Stimulated activated memory B cell treated with anti-CD40 and anti-IgM and Interleukin-4, amounts not matched to agents 10 μg/mL and 1 μg/mL and 100 μg/mL, for 72 hours (primary cell): ENCODE results near the gene GPR183.

Experiments used
- ATAC-seq: fragments of 150-1000 bp; cut with Tn5 transposase; 2 replicates; pipeline ENCODE4 v1.10.0; 2021
- H3K27ac Mint-ChIP-seq: one replicate; pipeline ENCODE4 v1.8.0; 2022; ENCODE audit warnings: mild to moderate bottlenecking, mixed read lengths
- H3K27me3 Mint-ChIP-seq: one replicate; pipeline ENCODE4 v1.8.0; 2022; ENCODE audit warnings: mixed read lengths
- H3K36me3 Mint-ChIP-seq: one replicate; pipeline ENCODE4 v1.8.0; 2022; ENCODE audit warnings: mixed read lengths
- H3K4me1 Mint-ChIP-seq: one replicate; pipeline ENCODE4 v1.8.0; 2022; ENCODE audit warnings: mixed read lengths
- H3K4me3 Mint-ChIP-seq: one replicate; pipeline ENCODE4 v1.8.0; 2022; ENCODE audit warnings: mild to moderate bottlenecking, moderate library complexity, mixed read lengths
- H3K9me3 Mint-ChIP-seq: one replicate; pipeline ENCODE4 v1.8.0; 2022; ENCODE audit warnings: mixed read lengths

The GPR183 gene

DNA sequence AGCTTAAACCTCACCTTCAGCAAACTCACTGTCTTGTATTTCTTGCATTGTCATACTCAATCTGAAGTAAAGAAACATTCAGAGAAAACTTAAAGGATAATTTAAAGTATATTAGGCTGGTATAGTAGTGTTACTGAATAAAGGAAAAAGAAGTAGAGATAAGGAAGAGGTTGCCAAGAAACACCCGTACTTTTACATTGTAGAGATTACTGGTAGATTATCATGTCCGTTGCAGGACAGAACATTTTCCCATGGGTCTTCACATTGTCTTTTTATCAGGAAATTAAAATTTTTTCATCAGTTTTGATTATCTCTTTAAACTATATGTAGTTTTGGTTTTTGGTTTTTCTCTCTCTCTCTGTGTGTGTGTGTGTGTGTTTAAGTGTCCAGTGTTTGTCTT lies 19.9 kb upstream of the GPR183 start:
- Mint-ChIP-seq H3K27me3 (no peaks in the 10 kb centered on the region), H3K4me1 (peaks cover 67% of the 10 kb centered on the region), H3K36me3 (peaks cover 31% of the 10 kb centered on the region), H3K4me3 (no peak overlapping the region), H3K27ac (no peak overlapping the region), H3K9me3 (no peaks in the 10 kb centered on the region)
- no peak for ATAC-seq

DNA sequence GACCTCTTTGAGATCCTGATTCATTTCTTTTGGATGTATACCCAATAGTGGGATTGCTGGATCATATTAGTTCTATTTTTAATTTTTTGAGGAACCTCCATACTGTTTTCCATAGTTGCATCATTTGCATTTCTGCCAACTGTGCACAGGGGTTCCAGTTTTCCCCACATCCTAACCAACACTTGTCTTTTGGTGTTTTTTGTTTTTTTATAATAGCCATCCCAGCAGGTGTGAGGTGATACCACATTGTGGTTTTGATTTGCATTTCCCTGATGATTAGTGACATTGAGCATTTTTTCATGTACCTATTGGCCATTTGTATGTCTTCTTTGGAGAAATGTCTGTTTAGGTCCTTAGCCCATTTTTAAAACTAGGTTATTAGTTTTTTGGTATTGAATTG lies 18.8 kb upstream of the GPR183 start:
- H3K4me3 Mint-ChIP-seq, result no peak overlapping the region
- H3K27ac Mint-ChIP-seq, result peak overlapping the region; percentile 22
- ATAC-seq, result no peak
- H3K9me3 Mint-ChIP-seq, result no peaks in the 10 kb centered on the region
- H3K4me1 Mint-ChIP-seq, result peaks cover 61% of the 10 kb centered on the region
- H3K27me3 Mint-ChIP-seq, result no peaks in the 10 kb centered on the region
- peaks cover 31% of the 10 kb centered on the region for H3K36me3 Mint-ChIP-seq

GRCh38 chr13:99323488-99323887 lies 16.3 kb upstream of the GPR183 start:
- no peak overlapping the region for H3K4me3 Mint-ChIP-seq
- no peak for ATAC-seq
- H3K4me1 Mint-ChIP-seq, result peaks cover 61% of the 10 kb centered on the region
- no peaks in the 10 kb centered on the region for H3K27me3 Mint-ChIP-seq
- peak overlapping the region; percentile 92 for H3K27ac Mint-ChIP-seq
- peaks cover 32% of the 10 kb centered on the region for H3K36me3 Mint-ChIP-seq
- H3K9me3 Mint-ChIP-seq, result no peaks in the 10 kb centered on the region

DNA sequence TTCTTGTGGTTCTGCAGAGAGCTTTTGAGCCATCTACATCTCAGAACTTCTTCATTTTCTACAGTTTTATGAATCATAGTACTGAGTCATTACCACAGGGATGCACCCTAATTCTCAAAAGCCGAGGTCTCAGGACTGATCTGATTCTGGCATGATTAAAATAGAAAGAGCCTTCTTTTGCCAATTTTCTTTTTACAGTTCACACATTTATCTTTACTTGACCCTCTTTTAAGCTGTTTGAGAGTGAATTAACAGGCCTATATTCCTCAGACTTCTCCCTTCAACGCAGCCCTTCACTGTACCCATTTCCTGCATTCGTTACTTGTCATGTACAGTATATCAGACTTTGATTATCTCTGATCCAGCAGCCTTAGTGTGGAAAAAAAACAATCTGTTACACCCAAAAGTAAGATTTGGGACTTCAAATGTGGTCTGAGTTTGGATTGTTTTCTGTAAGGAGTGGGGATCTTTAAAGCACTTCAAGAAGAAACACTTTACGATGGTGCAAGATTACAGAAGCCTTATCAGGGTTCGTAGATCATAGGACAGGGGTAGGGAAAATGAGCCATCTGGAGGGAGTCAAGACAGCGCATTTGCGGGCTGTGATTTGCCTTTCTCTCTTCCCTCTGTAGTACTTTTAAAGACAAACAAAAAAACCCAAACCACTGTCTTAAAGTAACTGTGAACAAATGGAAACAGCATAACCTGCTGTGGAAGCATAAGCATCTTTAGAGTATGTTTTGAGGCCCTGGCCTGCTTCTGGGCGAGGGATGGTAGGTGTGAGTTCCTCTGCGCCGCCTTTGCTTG lies 15.3 kb upstream of the GPR183 start:
- peak; percentile 98 for ATAC-seq
- Mint-ChIP-seq H3K4me3 (peak overlapping the region; percentile 64), H3K27ac (peak overlapping the region; percentile 92)

DNA sequence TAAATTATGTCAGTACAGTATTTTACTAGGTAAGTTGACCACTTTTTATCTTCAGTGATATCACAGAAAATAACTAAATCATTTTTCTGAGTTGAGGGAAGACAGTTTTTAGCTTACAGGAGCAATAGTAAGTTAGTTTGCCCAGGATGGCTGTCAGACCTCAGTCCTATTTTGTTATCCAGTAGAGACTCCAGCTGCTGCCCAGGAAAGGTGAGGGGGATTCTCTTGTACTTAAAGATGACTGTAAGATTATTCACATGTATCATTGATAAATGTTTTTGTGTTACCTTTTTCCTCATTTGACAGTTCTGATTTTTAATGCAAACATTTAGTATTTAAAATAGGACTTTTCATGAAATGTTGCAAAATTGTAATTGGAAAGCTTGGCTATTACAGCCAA lies 14.5 kb upstream of the GPR183 start:
- Mint-ChIP-seq H3K4me1 (peaks cover 53% of the 10 kb centered on the region), H3K9me3 (no peaks in the 10 kb centered on the region), H3K36me3 (peaks cover 36% of the 10 kb centered on the region), H3K27ac (peak overlapping the region; percentile 92), H3K4me3 (no peak overlapping the region), H3K27me3 (no peaks in the 10 kb centered on the region)
- no peak for ATAC-seq

More for the DNA sequence above, 15.3 kb upstream of the GPR183 start:
- Mint-ChIP-seq H3K4me1 (peaks cover 60% of the 10 kb centered on the region), H3K9me3 (no peaks in the 10 kb centered on the region), H3K27me3 (no peaks in the 10 kb centered on the region), H3K36me3 (peaks cover 37% of the 10 kb centered on the region)

DNA sequence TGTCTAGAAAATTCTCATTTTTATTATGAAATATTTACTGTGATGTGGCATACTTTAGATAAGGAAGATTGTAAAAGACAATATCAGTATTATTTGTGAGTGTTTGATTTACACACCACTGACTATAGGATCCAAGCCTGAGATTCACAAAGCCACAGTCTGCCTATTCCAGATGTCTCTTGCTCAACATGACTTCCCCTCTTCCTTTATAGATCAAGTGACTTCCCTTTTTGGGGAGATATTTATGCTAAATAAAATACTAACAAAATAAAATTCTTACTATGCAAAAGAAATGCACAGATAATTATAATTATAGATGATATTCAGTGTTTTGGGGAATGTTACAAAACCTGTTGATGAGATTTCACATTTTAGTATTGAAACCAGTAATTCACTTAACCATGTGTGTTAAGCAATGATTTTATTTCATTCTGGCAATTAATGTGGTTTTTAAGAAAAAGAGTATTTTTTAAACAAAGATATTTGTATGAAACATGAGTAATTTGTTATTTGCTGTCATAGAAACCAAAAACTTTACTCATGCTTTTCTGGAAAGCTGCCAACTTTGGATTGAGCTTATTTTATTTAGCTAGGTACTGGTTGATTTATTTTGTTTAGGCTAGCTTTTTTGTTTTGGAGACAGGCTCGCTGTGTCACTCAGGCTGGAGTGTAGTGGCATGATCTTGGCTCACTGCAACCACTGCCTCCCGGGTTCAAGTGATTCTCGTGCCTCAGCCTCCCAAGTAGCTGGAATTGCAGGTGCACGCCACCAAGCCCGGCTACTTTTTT lies 13.7 kb upstream of the GPR183 start:
- peaks cover 44% of the 10 kb centered on the region for H3K36me3 Mint-ChIP-seq
- ATAC-seq, result no peak
- peaks cover 51% of the 10 kb centered on the region for H3K4me1 Mint-ChIP-seq

DNA sequence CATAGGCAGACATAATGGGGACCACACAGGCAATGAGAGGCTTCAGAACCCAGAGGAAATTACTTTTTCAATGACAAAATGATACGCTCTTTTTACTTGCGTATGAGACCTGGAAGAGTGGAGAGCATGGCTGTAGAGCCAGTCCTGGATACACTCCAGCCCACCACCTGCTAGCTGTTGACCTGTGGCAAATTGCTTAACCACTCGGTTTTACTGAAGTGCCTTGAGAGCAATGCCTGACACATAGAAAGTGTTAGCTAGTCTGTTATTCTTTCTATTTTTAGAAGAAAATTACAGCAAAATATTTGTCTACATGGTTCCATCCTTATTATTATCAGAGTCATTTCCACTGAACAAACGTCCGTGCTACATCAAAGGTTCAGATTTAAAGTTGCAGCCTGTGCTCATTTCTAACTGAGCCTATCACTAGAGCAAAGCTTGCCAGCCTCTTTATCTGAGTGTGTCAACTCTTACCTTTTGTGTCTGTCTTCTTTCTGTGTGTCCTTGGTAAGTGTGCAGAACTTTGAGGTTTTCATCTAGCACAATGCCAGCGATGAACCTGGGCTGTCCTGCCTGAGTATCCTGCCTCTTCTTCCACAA lies 9.6 kb upstream of the GPR183 start:
- no peaks in the 10 kb centered on the region for H3K27me3 Mint-ChIP-seq
- no peaks in the 10 kb centered on the region for H3K9me3 Mint-ChIP-seq
- no peak overlapping the region for H3K27ac Mint-ChIP-seq
- no peak overlapping the region for H3K4me3 Mint-ChIP-seq
- H3K4me1 Mint-ChIP-seq, result peaks cover 43% of the 10 kb centered on the region
- ATAC-seq, result no peak
- H3K36me3 Mint-ChIP-seq, result peaks cover 64% of the 10 kb centered on the region

More for the DNA sequence above, 13.7 kb upstream of the GPR183 start:
- Mint-ChIP-seq H3K4me3 (no peak overlapping the region), H3K27me3 (no peaks in the 10 kb centered on the region), H3K9me3 (no peaks in the 10 kb centered on the region), H3K27ac (no peak overlapping the region)

GRCh38 chr13:99316224-99316623 lies 9.0 kb upstream of the GPR183 start:
- peaks cover 64% of the 10 kb centered on the region for H3K36me3 Mint-ChIP-seq
- H3K4me1 Mint-ChIP-seq, result peaks cover 47% of the 10 kb centered on the region
- no peaks in the 10 kb centered on the region for H3K27me3 Mint-ChIP-seq
- no peak overlapping the region for H3K4me3 Mint-ChIP-seq
- no peak for ATAC-seq
- no peak overlapping the region for H3K27ac Mint-ChIP-seq
- H3K9me3 Mint-ChIP-seq, result no peaks in the 10 kb centered on the region

DNA sequence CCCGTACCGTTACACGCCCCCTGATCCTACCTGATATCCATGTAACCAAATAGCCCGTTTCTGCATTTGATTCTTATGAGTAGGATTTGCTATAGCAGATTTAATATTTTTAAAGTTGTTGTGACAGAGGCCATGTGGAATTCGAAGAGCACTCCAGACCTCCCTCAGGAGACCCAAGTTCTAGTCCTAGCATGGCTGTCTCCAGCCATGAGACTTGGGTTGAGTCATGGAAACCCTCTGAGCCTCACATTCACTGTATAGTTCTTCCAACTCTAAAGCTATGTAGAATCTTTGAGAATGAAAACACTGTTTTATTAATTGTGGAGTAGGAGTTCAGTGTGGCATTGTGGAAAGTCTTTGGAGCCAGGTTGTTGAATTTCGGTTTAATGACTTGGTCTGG lies 8.0 kb upstream of the GPR183 start:
- no peak for ATAC-seq
- Mint-ChIP-seq H3K36me3 (peaks cover 63% of the 10 kb centered on the region), H3K27me3 (no peaks in the 10 kb centered on the region), H3K27ac (peak overlapping the region; percentile 26), H3K4me3 (no peak overlapping the region), H3K4me1 (peaks cover 54% of the 10 kb centered on the region), H3K9me3 (no peaks in the 10 kb centered on the region)

GRCh38 chr13:99314640-99315176 lies 7.5 kb upstream of the GPR183 start:
- Mint-ChIP-seq H3K27ac (peak overlapping the region; percentile 26), H3K4me1 (peaks cover 54% of the 10 kb centered on the region), H3K4me3 (no peak overlapping the region), H3K27me3 (no peaks in the 10 kb centered on the region), H3K36me3 (peaks cover 59% of the 10 kb centered on the region), H3K9me3 (no peaks in the 10 kb centered on the region)
- ATAC-seq, result no peak

GRCh38 chr13:99313941-99314340 lies 6.7 kb upstream of the GPR183 start:
- Mint-ChIP-seq H3K27me3 (no peaks in the 10 kb centered on the region), H3K9me3 (no peaks in the 10 kb centered on the region), H3K4me3 (no peak overlapping the region), H3K36me3 (peaks cover 52% of the 10 kb centered on the region), H3K27ac (peak overlapping the region; percentile 77), H3K4me1 (peaks cover 57% of the 10 kb centered on the region)
- no peak for ATAC-seq

GRCh38 chr13:99313501-99313900 lies 6.3 kb upstream of the GPR183 start:
- H3K36me3 Mint-ChIP-seq, result peaks cover 48% of the 10 kb centered on the region
- H3K4me3 Mint-ChIP-seq, result no peak overlapping the region
- no peaks in the 10 kb centered on the region for H3K27me3 Mint-ChIP-seq
- ATAC-seq, result no peak
- peaks cover 61% of the 10 kb centered on the region for H3K4me1 Mint-ChIP-seq
- H3K27ac Mint-ChIP-seq, result peak overlapping the region; percentile 77
- H3K9me3 Mint-ChIP-seq, result no peaks in the 10 kb centered on the region

DNA sequence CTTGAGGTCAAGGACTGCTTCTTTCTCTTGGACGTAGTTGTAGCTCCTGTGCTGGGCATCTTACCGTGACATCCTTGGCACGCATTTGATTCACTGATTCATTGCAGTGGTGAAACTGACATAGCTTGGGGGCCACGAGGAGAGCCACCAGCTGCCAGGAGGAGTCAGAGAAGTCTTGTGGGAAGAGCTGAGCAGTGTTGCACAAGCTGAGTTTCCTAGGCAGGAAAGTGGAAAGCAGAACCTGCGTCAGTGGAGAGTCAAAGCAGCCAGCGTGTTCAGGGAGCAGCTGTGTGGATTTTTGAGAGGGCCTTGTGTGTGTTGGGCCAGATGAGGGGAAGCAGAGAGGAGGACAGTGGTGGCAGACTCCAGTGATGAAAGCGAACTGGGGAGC lies 5.3 kb upstream of the GPR183 start:
- Mint-ChIP-seq H3K36me3 (peaks cover 43% of the 10 kb centered on the region), H3K9me3 (no peaks in the 10 kb centered on the region), H3K27me3 (no peaks in the 10 kb centered on the region), H3K27ac (peak overlapping the region; percentile 77), H3K4me1 (peaks cover 71% of the 10 kb centered on the region), H3K4me3 (peak overlapping the region; percentile 22)
- ATAC-seq, result peak; percentile 47

GRCh38 chr13:99311748-99312492 lies 4.7 kb upstream of the GPR183 start:
- Mint-ChIP-seq H3K4me1 (peaks cover 74% of the 10 kb centered on the region), H3K4me3 (no peak overlapping the region), H3K27ac (peak overlapping the region; percentile 77), H3K9me3 (no peaks in the 10 kb centered on the region), H3K27me3 (no peaks in the 10 kb centered on the region), H3K36me3 (peaks cover 42% of the 10 kb centered on the region)
- ATAC-seq, result no peak

DNA sequence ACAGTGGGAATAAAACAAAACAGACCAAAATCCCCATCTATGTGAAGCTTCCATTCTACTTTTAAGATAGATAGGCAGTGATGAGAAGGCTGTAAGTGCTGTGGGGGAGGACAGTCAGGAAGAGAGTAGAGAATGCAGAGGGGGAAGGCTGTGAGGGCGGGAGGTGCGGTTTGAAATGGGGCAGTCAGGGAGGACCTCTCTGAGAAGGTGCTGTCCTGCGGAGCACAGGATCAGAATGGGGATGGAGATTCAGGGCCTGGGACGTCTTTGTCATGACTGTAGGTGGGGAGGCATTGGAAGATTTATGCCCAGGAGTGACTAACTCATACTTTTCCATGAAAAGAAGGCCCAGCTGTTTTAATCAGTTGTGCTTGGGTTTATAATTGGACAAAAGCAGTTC lies 3.9 kb upstream of the GPR183 start:
- Mint-ChIP-seq H3K4me1 (peaks cover 71% of the 10 kb centered on the region), H3K27me3 (no peaks in the 10 kb centered on the region), H3K9me3 (no peaks in the 10 kb centered on the region), H3K4me3 (peak overlapping the region; percentile 1), H3K36me3 (peaks cover 42% of the 10 kb centered on the region), H3K27ac (peak overlapping the region; percentile 77)
- ATAC-seq, result no peak
